Islet of Langerhans (tissue), 1 donor: Measurements from ENCODE around the gene INVS.
"Not testable (repeated sequence)": the region's sequence is repeated elsewhere in the genome, so short reads cannot be mapped to it uniquely, and the experiment has no call there.

Experiments
- FAIRE-seq: peaks from one replicate; lab custom pipeline; 2011; peaks lifted over from hg19 to GRCh38; lab: Jason Lieb, UNC

Gene INVS

DNA sequence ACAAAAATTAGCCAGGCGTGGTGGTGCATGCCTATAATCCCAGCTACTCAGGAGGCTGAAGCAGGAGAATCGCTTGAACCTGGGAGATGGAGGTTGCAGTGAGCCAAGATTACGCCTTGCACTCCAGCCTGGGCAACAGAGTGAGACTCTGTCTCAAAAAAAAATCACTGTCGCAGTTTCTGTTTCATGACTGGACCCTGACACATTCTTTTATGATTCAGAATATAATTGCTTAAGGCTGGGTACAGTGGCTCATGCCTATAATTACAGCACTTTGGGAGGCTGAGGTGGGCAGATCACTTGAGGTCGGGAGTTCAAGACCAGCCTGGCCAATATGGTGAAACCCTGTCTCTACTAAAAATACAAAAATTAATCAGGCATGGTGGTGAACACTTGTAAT is 239.7 kb downstream of the INVS start:
- not testable (repeated sequence) for FAIRE-seq

DNA sequence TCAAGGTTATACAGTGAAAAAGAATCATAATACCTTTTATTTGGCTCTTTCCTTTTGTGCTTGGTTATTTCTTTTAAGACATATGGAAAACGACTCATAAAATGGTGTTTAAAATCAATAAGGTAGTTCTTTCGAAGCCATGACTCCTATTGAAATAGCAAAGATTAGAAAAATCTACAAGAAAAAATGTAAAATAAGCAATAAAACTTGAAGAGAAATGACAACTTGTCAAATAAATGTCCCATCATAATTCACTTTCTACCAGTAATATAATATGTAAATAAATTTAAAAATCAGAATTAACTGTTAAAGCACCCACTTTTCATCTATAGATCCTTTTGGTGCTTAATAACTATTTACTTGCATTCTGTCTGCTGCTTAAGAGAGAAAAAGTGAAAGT is 241.2 kb downstream of the INVS start:
- FAIRE-seq = no peak

GRCh38 chr9:100341889-100342288 is 242.8 kb downstream of the INVS start:
- no peak for FAIRE-seq

- no peak for FAIRE-seq
Measured at GRCh38 chr9:100346836-100347235, 247.8 kb downstream of the INVS start.

- no peak for FAIRE-seq
Measured at GRCh38 chr9:100350188-100350587, 251.1 kb downstream of the INVS start.
